Naive thymus-derived CD8-positive, alpha-beta T cell (primary cell): Measurements from ENCODE around the gene UBAC2. TPM values are rescaled to one million over a fixed set of nuclear protein-coding genes. Genes with fewer than 3 reads are reported as not detected.
A peak's percentile ranks its signal among the peaks of the same experiment; 100 is the strongest.

Experiments used
- ATAC-seq, 2 donors: fragments of 150-1000 bp; cut with Tn5 transposase in 1 of 2; sonication (Bioruptor Pico), chemical (Tn5 transposase) in 1 of 2; 1 replicate in 1 of 2; 2 replicates in 1 of 2; pipeline ENCODE4 v1.10.0; 2021; ENCODE audit warnings: mild to moderate bottlenecking in 2 of 2, moderate library complexity in 2 of 2
- POLR2A ChIA-PET: fragments of 350-600 bp; sonication (Branson Sonifier 250); formaldehyde crosslinking; loops from one replicate; lab custom pipeline; 2021; ENCODE audit warnings: antibody characterized with exemption; lab: Charles Lee
- DNase-seq, 10 donors: peaks; one replicate each; pipeline versions ENCODE4 v3.0.0 to v3.0.0-alpha.2; 2020 to 2022
- H3K27ac Mint-ChIP-seq, 10 donors: one replicate each; pipeline ENCODE4 v1.8.0; 2020 to 2022; ENCODE audit warnings: mild to moderate bottlenecking in 10 of 10, mixed read lengths in 10 of 10, moderate library complexity in 4 of 10, inconsistent platforms in 1 of 10
- H3K27me3 Mint-ChIP-seq, 5 donors: one replicate each; pipeline ENCODE4 v1.8.0; 2021 to 2022; ENCODE audit warnings: mixed read lengths in 5 of 5
- H3K36me3 Mint-ChIP-seq, 3 donors: one replicate each; pipeline ENCODE4 v1.8.0; 2020 to 2022; ENCODE audit warnings: mixed read lengths in 3 of 3, mild to moderate bottlenecking in 2 of 3, inconsistent platforms in 1 of 3
- H3K4me1 Mint-ChIP-seq, 4 donors: one replicate each; pipeline ENCODE4 v1.8.0; 2021 to 2022; ENCODE audit warnings: mixed read lengths in 4 of 4
- H3K4me3 Mint-ChIP-seq, 10 donors: one replicate each; pipeline ENCODE4 v1.8.0; 2020 to 2022; ENCODE audit warnings: mild to moderate bottlenecking in 10 of 10, mixed read lengths in 10 of 10, moderate library complexity in 6 of 10, inconsistent platforms in 1 of 10
- H3K9me3 Mint-ChIP-seq, 9 donors: one replicate each; pipeline ENCODE4 v1.8.0; 2020 to 2022; ENCODE audit warnings: mixed read lengths in 9 of 9, mild to moderate bottlenecking in 3 of 9, inconsistent platforms in 1 of 9, moderate library complexity in 1 of 9
- polyA plus RNA-seq, 3 donors: library from polyadenylated mRNA; unstranded; fragments of 300-500 nt; fragmentation: Illumina TruSeq; gene quantifications; one replicate each; pipeline ENCODE4 v1.2.3, GENCODE V29; 2021
- total RNA-seq, 8 experiments: library from RNA in 2 of 8; stranded (reverse) in 2 of 8; gene quantifications; one replicate each; pipeline ENCODE4 v1.2.3 and lab custom pipeline; 2021 to 2026

The UBAC2 gene
- total and polyA plus RNA-seq, 5 experiments from 2014 or later, result 105 to 178 (median 160) TPM

DNA sequence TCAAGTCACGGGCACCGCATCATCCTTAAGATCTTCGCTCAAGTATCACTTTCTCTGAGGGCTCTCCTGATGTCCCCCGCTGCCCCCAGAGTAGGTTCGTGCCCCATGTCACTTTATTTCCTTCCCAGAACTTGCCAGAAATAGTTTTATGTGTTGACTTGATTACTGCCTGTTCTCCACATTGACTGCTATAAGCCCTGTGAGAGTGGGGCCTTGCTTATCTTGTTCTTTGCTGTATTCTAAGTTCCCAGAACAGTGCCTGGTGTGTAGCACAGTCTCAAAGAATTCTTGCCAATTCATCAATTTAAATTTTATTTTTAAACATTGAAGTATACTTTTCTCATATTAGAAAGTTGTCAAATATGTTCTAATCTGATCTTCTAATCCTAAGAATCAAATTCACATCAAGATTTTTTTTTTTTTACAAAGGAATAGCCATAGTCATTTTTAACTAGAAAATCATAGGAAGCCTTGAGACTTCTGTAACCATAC is 138.6 kb downstream of the UBAC2 start:
- Mint-ChIP-seq H3K9me3 (no peaks in the 10 kb centered on the region), H3K27me3 (no peaks in the 10 kb centered on the region), H3K4me3 (peak overlapping the region in 6 of 10 donors; percentile 1 to 70 (median 46)), H3K4me1 (peaks cover 40 to 73% (median 71%) of the 10 kb centered on the region in 4 donors), H3K27ac (peak overlapping the region; percentile 26 to 93 (median 80)), H3K36me3 (peaks cover 13 to 83% (median 34%) of the 10 kb centered on the region in 3 donors)
- DNase-seq (no peak), ATAC-seq (no peak)
- POLR2A ChIA-PET, result interaction anchor here (0.9 to 3.0 kb wide), 4 partner anchors 9 to 21 kb away, joined by 3 to 17 read pairs (median 4); no protein-coding TSS in a partner anchor

- POLR2A ChIA-PET, result interaction anchor here (0.9 to 3.0 kb wide), 3 partner anchors 10 to 19 kb away, joined by 3 to 17 read pairs (median 4); no protein-coding TSS in a partner anchor
- peaks cover 38 to 77% (median 72%) of the 10 kb centered on the region in 4 donors for H3K4me1 Mint-ChIP-seq
Observed at GRCh38 chr13:99339736-99340397, 139.2 kb downstream of the UBAC2 start.

DNA sequence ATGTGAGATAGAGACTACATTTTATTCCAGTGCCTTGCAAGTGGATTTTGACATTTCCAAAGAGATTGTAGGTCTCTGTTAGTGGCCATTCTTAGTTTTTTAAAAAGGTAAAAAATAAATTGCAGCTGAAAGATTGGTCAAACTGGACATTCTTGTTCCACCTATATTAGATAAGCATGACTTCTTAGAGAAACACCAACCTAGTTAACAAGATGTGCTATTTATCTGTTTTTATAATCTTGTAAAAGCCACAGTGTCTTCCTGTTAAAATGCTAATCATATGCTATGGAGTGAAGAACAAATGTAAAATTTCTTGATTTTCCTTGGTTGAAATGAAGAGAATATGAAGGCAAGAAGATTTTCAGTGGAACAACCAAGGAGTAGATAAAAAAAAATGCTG is 140.0 kb downstream of the UBAC2 start:
- peaks cover 20 to 86% (median 34%) of the 10 kb centered on the region in 3 donors for H3K36me3 Mint-ChIP-seq
- H3K4me3 Mint-ChIP-seq, result peak overlapping the region in 8 of 10 donors; percentile 28 to 75 (median 58)
- no peaks in the 10 kb centered on the region for H3K9me3 Mint-ChIP-seq
- H3K4me1 Mint-ChIP-seq, result peaks cover 41 to 77% (median 72%) of the 10 kb centered on the region in 4 donors
- POLR2A ChIA-PET, result interaction anchor here (3.0 kb wide), 1 partner anchor 11 kb away, joined by 17 read pairs; no protein-coding TSS in a partner anchor
- ATAC-seq, result no peak
- H3K27me3 Mint-ChIP-seq, result no peaks in the 10 kb centered on the region
- no peak for DNase-seq
- peak overlapping the region; percentile 40 to 94 (median 84) for H3K27ac Mint-ChIP-seq

More at GRCh38 chr13:99339736-99340397, 139.2 kb downstream of the UBAC2 start:
- Mint-ChIP-seq H3K36me3 (peaks cover 17 to 84% (median 34%) of the 10 kb centered on the region in 3 donors), H3K27me3 (no peaks in the 10 kb centered on the region), H3K9me3 (no peaks in the 10 kb centered on the region), H3K27ac (peak overlapping the region; percentile 61 to 94 (median 84)), H3K4me3 (peak overlapping the region; percentile 28 to 75 (median 52))
- DNase-seq, result peak in 5 of 10 donors; percentile 45 to 70 (median 50)
- ATAC-seq, result peak; percentile 65 to 84

DNA sequence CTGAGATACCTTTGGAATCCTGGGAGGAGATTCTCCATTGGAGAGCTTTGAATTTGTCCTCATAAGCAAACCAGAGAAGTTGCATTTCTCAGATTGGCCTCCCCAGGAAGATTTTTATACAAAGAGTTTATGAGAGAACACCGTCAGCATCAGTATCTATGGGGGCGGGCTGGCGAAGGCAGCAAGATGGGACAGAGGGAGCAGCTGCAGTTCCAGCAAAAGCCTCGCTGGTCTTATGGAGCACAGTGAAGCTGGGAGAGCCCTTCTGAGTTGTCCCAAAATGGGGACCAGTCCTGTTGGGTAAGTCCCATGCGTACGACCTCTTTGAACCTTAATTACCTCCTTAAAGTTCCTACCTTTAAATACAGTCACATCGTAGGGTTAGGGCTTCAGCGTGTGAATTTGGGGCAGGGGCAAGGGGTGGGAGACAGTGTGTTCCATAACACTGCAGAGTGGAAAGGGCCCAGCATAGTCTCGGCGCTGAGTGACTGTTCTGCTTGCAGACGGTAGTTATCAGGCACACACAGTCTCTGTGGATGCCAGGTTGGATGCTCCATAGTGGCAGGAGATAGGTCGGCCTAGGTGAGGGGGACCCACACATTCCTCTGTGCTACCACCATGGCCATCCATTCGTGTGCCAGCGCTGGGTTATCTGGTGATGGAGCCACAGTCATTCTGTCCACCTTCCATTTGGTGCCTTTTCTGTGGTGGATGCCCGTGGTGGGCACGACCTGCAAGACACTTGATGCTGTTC is 141.5 kb downstream of the UBAC2 start:
- Mint-ChIP-seq H3K4me1 (peaks cover 37 to 76% (median 73%) of the 10 kb centered on the region in 4 donors), H3K36me3 (peaks cover 20 to 88% (median 46%) of the 10 kb centered on the region in 3 donors), H3K9me3 (no peaks in the 10 kb centered on the region), H3K4me3 (peak overlapping the region in 1 of 10 donors; percentile 33), H3K27me3 (no peaks in the 10 kb centered on the region), H3K27ac (peak overlapping the region in 9 of 10 donors; percentile 9 to 94 (median 74))
- ATAC-seq, result no peak
- DNase-seq, result no peak
- POLR2A ChIA-PET, result interaction anchor here (0.7 to 3.0 kb wide), 6 partner anchors 9 to 56 kb away, joined by 3 to 17 read pairs (median 3); no protein-coding TSS in a partner anchor

DNA sequence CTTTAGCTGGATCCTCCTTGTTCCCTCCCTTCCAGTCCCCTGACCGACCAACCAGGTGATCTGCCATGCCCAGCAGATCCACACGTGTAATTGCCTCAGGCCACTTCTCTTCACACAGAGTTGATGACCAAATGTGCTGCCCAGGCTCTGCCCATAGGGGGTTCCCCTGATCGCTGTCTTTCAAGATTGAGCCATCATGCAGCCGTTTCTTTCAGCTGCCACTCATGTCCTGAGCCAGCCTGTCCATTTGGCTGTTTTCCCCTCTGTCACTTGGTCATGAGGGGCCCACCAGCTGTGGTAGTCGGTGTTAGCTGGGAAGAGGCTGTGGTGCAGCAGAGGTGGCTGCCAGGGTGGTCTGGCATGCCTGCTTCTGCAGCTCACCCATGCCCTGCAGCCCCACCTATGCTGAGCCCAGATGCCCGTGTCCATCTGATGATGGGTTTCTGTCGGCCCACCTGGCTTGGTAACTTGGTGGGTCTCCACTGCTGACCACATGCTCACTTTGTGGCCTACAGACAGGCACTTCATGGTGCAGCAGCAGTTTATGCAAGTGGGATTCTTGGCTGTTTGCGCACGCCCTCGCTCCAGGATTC is 142.2 kb downstream of the UBAC2 start:
- Mint-ChIP-seq H3K27me3 (no peaks in the 10 kb centered on the region), H3K4me3 (no peak overlapping the region), H3K27ac (peak overlapping the region in 8 of 10 donors; percentile 22 to 96 (median 74)), H3K36me3 (peaks cover 20 to 90% (median 46%) of the 10 kb centered on the region in 3 donors), H3K4me1 (peaks cover 35 to 80% (median 73%) of the 10 kb centered on the region in 4 donors), H3K9me3 (no peaks in the 10 kb centered on the region)
- no peak for ATAC-seq
- POLR2A ChIA-PET, result interaction anchor here (1.0 kb wide), 1 partner anchor 12 kb away, joined by 3 read pairs; no protein-coding TSS in a partner anchor
- no peak for DNase-seq

- Mint-ChIP-seq H3K9me3 (no peaks in the 10 kb centered on the region), H3K27ac (peak overlapping the region; percentile 53 to 96 (median 85)), H3K4me1 (peaks cover 42 to 80% (median 74%) of the 10 kb centered on the region in 4 donors), H3K36me3 (peaks cover 32 to 96% (median 60%) of the 10 kb centered on the region in 3 donors), H3K27me3 (no peaks in the 10 kb centered on the region), H3K4me3 (no peak overlapping the region)
- DNase-seq (no peak), ATAC-seq (no peak)
- POLR2A ChIA-PET, result interaction anchor here (0.8 to 1.4 kb wide), 4 partner anchors 11 to 23 kb away, joined by 3 to 6 read pairs (median 4); no protein-coding TSS in a partner anchor
Observed at GRCh38 chr13:99344610-99345208, 144.1 kb downstream of the UBAC2 start.

GRCh38 chr13:99345345-99345744 is 144.7 kb downstream of the UBAC2 start:
- Mint-ChIP-seq H3K27me3 (no peaks in the 10 kb centered on the region), H3K4me1 (peaks cover 40 to 77% (median 72%) of the 10 kb centered on the region in 4 donors), H3K9me3 (no peaks in the 10 kb centered on the region), H3K4me3 (no peak overlapping the region), H3K36me3 (peaks cover 32 to 92% (median 58%) of the 10 kb centered on the region in 3 donors), H3K27ac (peak overlapping the region; percentile 53 to 96 (median 90))
- POLR2A ChIA-PET, result interaction anchor here (0.7 to 1.3 kb wide), 3 partner anchors 11 to 65 kb away, joined by 4 to 5 read pairs (median 5); no protein-coding TSS in a partner anchor
- ATAC-seq (no peak), DNase-seq (no peak)

DNA sequence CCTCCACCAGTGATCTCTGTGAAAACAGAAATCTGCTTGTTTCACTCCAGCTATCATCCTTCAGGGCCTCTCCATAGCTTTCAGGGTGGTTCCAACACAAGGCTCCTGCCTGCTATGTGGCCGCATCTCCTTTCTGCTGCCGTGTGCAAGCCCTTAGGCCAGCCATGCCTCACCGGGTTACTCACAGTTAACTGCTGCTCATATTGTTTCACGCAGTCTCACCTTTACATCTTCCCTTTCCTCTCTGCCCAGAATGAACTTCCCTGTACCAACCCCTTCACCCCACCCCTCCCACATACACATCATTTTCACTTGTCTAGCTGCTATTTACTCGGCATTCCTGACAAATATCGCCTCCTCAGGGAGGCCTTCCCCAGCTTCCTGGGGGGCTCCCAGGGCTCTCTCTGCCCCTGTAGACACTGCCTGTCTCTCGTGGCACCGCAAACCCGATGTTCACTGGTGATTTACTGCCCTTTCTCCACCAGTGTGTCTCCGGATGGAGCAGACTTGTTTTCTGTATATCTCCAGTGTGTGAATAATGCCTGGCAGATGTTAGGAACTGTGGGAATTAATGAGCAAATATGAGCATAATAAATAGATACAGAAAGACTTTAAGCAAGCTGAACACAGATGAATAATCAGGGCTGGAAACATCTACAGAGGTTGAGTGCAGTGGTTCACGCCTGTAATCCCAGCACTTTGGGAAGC is 145.8 kb downstream of the UBAC2 start:
- Mint-ChIP-seq H3K9me3 (no peaks in the 10 kb centered on the region), H3K36me3 (peaks cover 22 to 81% (median 55%) of the 10 kb centered on the region in 3 donors), H3K4me3 (peak overlapping the region in 2 of 10 donors; percentile 27 to 51), H3K27me3 (no peaks in the 10 kb centered on the region), H3K27ac (peak overlapping the region; percentile 79 to 96 (median 88)), H3K4me1 (peaks cover 41 to 77% (median 72%) of the 10 kb centered on the region in 4 donors)
- POLR2A ChIA-PET, result interaction anchor here (1.7 kb wide), 1 partner anchor 29 kb away, joined by 5 read pairs; no protein-coding TSS in a partner anchor
- ATAC-seq (no peak), DNase-seq (no peak)

DNA sequence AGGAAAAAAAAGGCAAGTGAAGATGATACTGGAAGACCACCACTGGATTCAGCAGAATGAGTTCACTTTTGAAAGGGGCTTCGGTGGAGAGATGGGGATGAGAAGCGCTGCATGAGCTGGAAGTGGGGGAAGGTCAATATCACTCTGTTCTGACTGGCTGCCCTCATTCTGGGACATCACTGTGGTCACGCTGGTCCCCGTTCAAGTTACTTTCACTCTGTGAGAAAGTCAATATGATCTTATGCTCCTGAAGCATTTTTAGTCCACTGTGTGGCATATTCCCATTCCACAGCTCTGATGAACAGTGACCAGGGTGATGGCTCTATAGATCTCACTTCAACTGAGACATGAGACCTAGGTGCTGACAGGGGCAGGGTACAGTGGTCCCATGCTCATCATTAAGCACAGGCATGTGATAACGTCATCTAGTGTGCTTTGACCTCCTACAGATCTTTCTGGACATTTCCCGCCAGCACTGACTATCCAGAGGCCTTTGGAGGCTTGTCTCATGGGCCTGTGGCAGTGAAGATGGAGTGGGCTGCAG is 146.8 kb downstream of the UBAC2 start:
- ATAC-seq, result no peak
- Mint-ChIP-seq H3K4me3 (no peak overlapping the region), H3K36me3 (peaks cover 19 to 71% (median 48%) of the 10 kb centered on the region in 3 donors), H3K9me3 (no peaks in the 10 kb centered on the region), H3K27ac (peak overlapping the region; percentile 77 to 96 (median 89)), H3K4me1 (peaks cover 44 to 78% (median 76%) of the 10 kb centered on the region in 4 donors), H3K27me3 (no peaks in the 10 kb centered on the region)
- DNase-seq, result no peak
- POLR2A ChIA-PET, result interaction anchor here (1.0 to 1.7 kb wide), 3 partner anchors 28 to 446 kb away, joined by 3 to 5 read pairs (median 3); no protein-coding TSS in a partner anchor

- H3K27me3 Mint-ChIP-seq, result no peaks in the 10 kb centered on the region
- peaks cover 19 to 66% (median 48%) of the 10 kb centered on the region in 3 donors for H3K36me3 Mint-ChIP-seq
- H3K4me3 Mint-ChIP-seq, result peak overlapping the region in 1 of 10 donors; percentile 9
- POLR2A ChIA-PET, result interaction anchor here (1.0 to 1.7 kb wide), 3 partner anchors 27 to 447 kb away, joined by 3 to 5 read pairs (median 3); no protein-coding TSS in a partner anchor
- ATAC-seq (no peak), DNase-seq (no peak)
- peaks cover 47 to 82% (median 79%) of the 10 kb centered on the region in 4 donors for H3K4me1 Mint-ChIP-seq
- no peaks in the 10 kb centered on the region for H3K9me3 Mint-ChIP-seq
- peak overlapping the region; percentile 77 to 100 (median 92) for H3K27ac Mint-ChIP-seq
Observed at GRCh38 chr13:99347911-99348451, 147.3 kb downstream of the UBAC2 start.
